Globus pallidus (tissue), 1 donor: ENCODE results near the gene TRIL.

Source experiments
- DNase-seq: peaks from one replicate; pipeline ENCODE4 v3.0.0-alpha.2; 2015; ENCODE audit warnings: low spot score

Gene TRIL

GRCh38 chr7:28939844-28940544 lies 18.1 kb downstream of the TRIL start:
- DNase-seq: no peak

- no peak for DNase-seq
Measured at GRCh38 chr7:28939367-28939766, 18.8 kb downstream of the TRIL start.

GRCh38 chr7:28937619-28938018 lies 20.5 kb downstream of the TRIL start:
- DNase-seq: no peak

- no peak for DNase-seq
Measured at GRCh38 chr7:28937103-28937502, 21.0 kb downstream of the TRIL start.

- no peak for DNase-seq
Measured at GRCh38 chr7:28933846-28934320, 24.2 kb downstream of the TRIL start.

GRCh38 chr7:28931565-28931964 lies 26.6 kb downstream of the TRIL start:
- DNase-seq: no peak

GRCh38 chr7:28926871-28927597 lies 31.1 kb downstream of the TRIL start:
- peak; percentile 88 for DNase-seq

- DNase-seq: peak; percentile 83
Measured at GRCh38 chr7:28922624-28923331, 35.4 kb downstream of the TRIL start.

- peak; percentile 80 for DNase-seq
Measured at GRCh38 chr7:28921822-28922221, 36.3 kb downstream of the TRIL start.

GRCh38 chr7:28920424-28920823 lies 37.7 kb downstream of the TRIL start:
- DNase-seq: no peak

- peak; percentile 55 for DNase-seq
Measured at GRCh38 chr7:28919510-28919909, 38.6 kb downstream of the TRIL start.

- no peak for DNase-seq
Measured at GRCh38 chr7:28908775-28909174, 49.4 kb downstream of the TRIL start.

- DNase-seq: no peak
Measured at GRCh38 chr7:28905464-28905863, 52.7 kb downstream of the TRIL start.

GRCh38 chr7:28904578-28905048 lies 53.5 kb downstream of the TRIL start:
- DNase-seq: no peak

- no peak for DNase-seq
Measured at GRCh38 chr7:28903730-28904577, 54.2 kb downstream of the TRIL start.
